Common myeloid progenitor, CD34-positive (primary cell): ENCODE measurements around the gene FAXC.

Source experiments
- CTCF ChIA-PET: fragments of 350-600 bp; sonication (Branson Sonifier 250); formaldehyde crosslinking; loops from one replicate; lab custom pipeline; 2021; ENCODE audit warnings: antibody characterized with exemption; lab: Charles Lee
- POLR2A ChIA-PET: fragments of 350-600 bp; sonication (Branson Sonifier 250); formaldehyde crosslinking; loops from one replicate; lab custom pipeline; 2021; ENCODE audit warnings: antibody characterized with exemption; lab: Charles Lee
- DNase-seq, 3 donors: peaks; one replicate each; pipeline versions ENCODE4 v3.0.0 to v3.0.0-alpha.2; 2013
- H3K27ac ChIP-seq, 2 experiments: 1 replicate in 1 of 2; 2 replicates in 1 of 2; pipeline ENCODE4 v1.7.0; 2013; ENCODE audit warnings: inconsistent platforms in 2 of 2, low read length in 2 of 2, mild to moderate bottlenecking in 2 of 2, low read depth in 1 of 2, moderate library complexity in 1 of 2; ENCODE audit not compliant: severe bottlenecking in 2 of 2, insufficient read depth in 1 of 2, poor library complexity in 1 of 2
- H3K27me3 ChIP-seq, 5 experiments: replicated peaks in 2 of 5; 1 replicate in 3 of 5; 2 replicates in 2 of 5; pipeline versions ENCODE4 v1.6.1 to v1.7.0; 2013; ENCODE audit warnings: low read length in 4 of 5, mild to moderate bottlenecking in 2 of 5, moderate library complexity in 2 of 5, inconsistent platforms in 1 of 5; ENCODE audit not compliant: insufficient read depth in 5 of 5, control insufficient read depth in 4 of 5
- H3K36me3 ChIP-seq, 4 experiments: 1 replicate in 2 of 4; 2 replicates in 2 of 4; pipeline versions ENCODE4 v1.6.1 to v1.7.0; 2013; ENCODE audit warnings: low read length in 3 of 4, control low read depth in 1 of 4, mild to moderate bottlenecking in 1 of 4; ENCODE audit not compliant: control insufficient read depth in 4 of 4, insufficient read depth in 4 of 4
- H3K4me1 ChIP-seq, 4 experiments: 1 replicate in 3 of 4; 2 replicates in 1 of 4; pipeline versions ENCODE4 v1.6.1 to v1.7.1; 2013; ENCODE audit warnings: low read length in 3 of 4, mild to moderate bottlenecking in 3 of 4, control low read depth in 1 of 4, inconsistent platforms in 1 of 4, moderate library complexity in 1 of 4; ENCODE audit not compliant: control insufficient read depth in 4 of 4, insufficient read depth in 4 of 4; ENCODE audit errors: control extremely low read depth in 1 of 4
- H3K4me3 ChIP-seq, 7 experiments: 1 replicate in 4 of 7; 2 replicates in 3 of 7; pipeline versions ENCODE4 v1.5.1 to v1.7.0; 2013; ENCODE audit warnings: mild to moderate bottlenecking in 7 of 7, low read length in 6 of 7, moderate library complexity in 6 of 7, inconsistent platforms in 2 of 7, low read depth in 2 of 7, control low read depth in 1 of 7; ENCODE audit not compliant: insufficient read depth in 4 of 7, control insufficient read depth in 1 of 7; ENCODE audit errors: extremely low read depth in 1 of 7
- H3K9me3 ChIP-seq, 5 experiments: 1 replicate in 4 of 5; 2 replicates in 1 of 5; pipeline versions ENCODE4 v1.6.1 to v1.7.1; 2013; ENCODE audit warnings: low read length in 4 of 5, mild to moderate bottlenecking in 2 of 5, inconsistent platforms in 1 of 5, low read depth in 1 of 5, moderate library complexity in 1 of 5; ENCODE audit not compliant: control insufficient read depth in 4 of 5, insufficient read depth in 2 of 5; ENCODE audit errors: control extremely low read depth in 1 of 5
- WGBS: methylation state at CpG from one replicate; pipeline ENCODE4 v1.1.5; 2013; ENCODE audit not compliant: insufficient coverage; 5-methylcytosine and 5-hydroxymethylcytosine counted together

Gene FAXC

DNA sequence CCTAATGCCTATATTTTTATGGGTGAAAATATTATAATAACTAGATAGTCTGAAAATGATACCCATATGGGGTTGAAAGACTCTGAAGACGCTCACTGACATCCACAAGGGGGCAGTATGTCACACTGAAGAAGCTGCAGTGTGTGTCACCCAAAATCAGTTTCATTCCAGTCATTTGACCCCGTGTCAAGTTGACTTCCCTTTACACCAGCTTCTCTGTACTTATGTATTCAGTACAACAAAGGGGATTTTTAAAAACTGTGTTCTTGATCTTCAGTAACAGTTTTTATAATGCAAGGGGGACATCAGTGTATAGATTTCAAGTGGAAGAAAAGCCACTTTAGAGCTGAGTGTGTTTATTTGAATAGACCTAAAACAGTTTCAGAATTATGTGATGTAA is 19.3 kb downstream of the FAXC start:
- no peak overlapping the region for H3K4me3 ChIP-seq
- DNase-seq, result peak; percentile 58 to 86 (median 85)
- CTCF ChIA-PET, result interaction anchor here (0.5 to 3.2 kb wide), 16 partner anchors 8 to 544 kb away, joined by 3 to 22 read pairs (median 4); partner anchors contain the start of gene COQ3
- POLR2A ChIA-PET, result no interaction called here
- H3K9me3 ChIP-seq, result no peaks in the 10 kb centered on the region
- H3K36me3 ChIP-seq, result no peaks in the 10 kb centered on the region
- WGBS, result 0% methylated on average over 1 of the region's 2 CpGs
- peaks cover 0 to 11% (median 5%) of the 10 kb centered on the region in 5 experiments for H3K27me3 ChIP-seq
- H3K27ac ChIP-seq, result no peak overlapping the region
- H3K4me1 ChIP-seq, result peaks cover 0 to 2% (median 0%) of the 10 kb centered on the region in 4 experiments

DNA sequence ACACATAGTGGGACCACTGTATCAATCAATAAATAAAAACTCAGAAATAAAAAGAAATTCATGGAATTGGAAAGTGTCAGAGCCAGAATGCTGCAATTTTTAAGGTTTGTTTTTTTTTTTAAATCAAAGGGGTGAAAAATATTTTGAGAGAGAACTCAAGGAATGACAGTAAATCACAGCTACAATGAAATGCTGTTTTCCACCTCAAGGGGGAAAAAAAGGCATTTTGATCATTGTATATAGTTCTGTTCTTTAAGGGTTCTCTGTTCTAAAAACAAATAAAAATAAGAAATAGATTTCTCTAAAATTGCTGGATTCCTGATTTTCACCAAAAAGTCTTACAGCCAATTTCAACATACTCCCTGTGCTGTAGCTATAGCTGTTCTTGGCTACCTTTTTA is 24.5 kb downstream of the FAXC start:
- no peaks in the 10 kb centered on the region for H3K4me1 ChIP-seq
- DNase-seq, result no peak
- no peaks in the 10 kb centered on the region for H3K9me3 ChIP-seq
- no peak overlapping the region for H3K27ac ChIP-seq
- CTCF ChIA-PET, result interaction anchor here (1.3 to 1.5 kb wide), 4 partner anchors 9 to 25 kb away, joined by 3 to 6 read pairs (median 3); no protein-coding TSS in a partner anchor
- POLR2A ChIA-PET, result no interaction called here
- no peak overlapping the region for H3K4me3 ChIP-seq
- no peaks in the 10 kb centered on the region for H3K36me3 ChIP-seq
- peaks cover 0 to 16% (median 6%) of the 10 kb centered on the region in 5 experiments for H3K27me3 ChIP-seq

DNA sequence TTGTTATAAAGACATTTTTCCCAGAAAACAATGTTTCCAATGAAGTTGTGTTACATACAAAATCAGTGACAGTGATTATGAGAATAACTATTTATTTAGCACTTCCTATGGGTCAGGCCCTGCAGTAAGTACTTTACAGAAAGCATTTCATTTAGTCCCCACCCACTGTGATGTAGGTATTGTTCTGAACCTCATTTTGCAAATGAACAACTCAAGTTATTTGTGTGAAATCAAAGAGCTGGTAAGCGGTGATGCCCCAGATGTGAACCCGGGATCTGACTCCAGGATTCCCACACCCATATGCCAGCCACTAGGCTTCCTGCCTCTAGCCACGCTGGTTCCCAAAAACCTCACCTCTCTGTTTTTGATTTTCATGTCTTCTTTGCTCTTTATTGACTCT is 30.9 kb downstream of the FAXC start:
- CTCF ChIA-PET, result no interaction called here
- POLR2A ChIA-PET, result no interaction called here

DNA sequence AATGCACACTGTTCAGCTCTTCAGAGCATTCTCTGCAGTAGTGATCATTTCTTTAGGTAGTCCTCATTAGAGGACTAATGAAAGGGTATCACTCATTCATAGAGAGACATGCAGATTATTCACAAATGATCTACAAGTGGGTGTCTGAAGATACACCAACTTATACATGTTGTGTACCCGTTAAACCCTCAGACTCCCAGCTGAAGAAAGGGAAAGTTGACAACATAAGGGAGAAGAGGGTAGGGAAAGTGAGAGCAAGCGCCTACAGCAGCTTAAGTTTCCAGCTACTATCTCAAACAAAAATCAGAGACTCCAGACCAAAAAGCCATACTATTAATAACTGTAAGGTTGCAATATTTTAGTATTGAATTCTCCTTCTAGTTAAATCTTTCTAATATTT is 37.1 kb downstream of the FAXC start:
- Histone ChIP-seq H3K27ac (no peak overlapping the region), H3K36me3 (no peaks in the 10 kb centered on the region), H3K27me3 (peaks cover 0 to 6% (median 3%) of the 10 kb centered on the region in 5 experiments), H3K4me3 (no peak overlapping the region), H3K9me3 (no peaks in the 10 kb centered on the region), H3K4me1 (no peaks in the 10 kb centered on the region)
- POLR2A ChIA-PET, result no interaction called here
- DNase-seq, result no peak
- WGBS, result no CpG with 5 or more reads among the region's 2 CpGs
- CTCF ChIA-PET, result no interaction called here

More for the DNA sequence above, 30.9 kb downstream of the FAXC start:
- H3K27me3 ChIP-seq, result peaks cover 0 to 8% (median 4%) of the 10 kb centered on the region in 5 experiments
- H3K9me3 ChIP-seq, result no peaks in the 10 kb centered on the region
- no peak overlapping the region for H3K27ac ChIP-seq
- H3K4me3 ChIP-seq, result no peak overlapping the region
- 93% methylated on average over 3 of the region's 3 CpGs for WGBS
- H3K4me1 ChIP-seq, result no peaks in the 10 kb centered on the region
- H3K36me3 ChIP-seq, result no peaks in the 10 kb centered on the region
- no peak for DNase-seq

DNA sequence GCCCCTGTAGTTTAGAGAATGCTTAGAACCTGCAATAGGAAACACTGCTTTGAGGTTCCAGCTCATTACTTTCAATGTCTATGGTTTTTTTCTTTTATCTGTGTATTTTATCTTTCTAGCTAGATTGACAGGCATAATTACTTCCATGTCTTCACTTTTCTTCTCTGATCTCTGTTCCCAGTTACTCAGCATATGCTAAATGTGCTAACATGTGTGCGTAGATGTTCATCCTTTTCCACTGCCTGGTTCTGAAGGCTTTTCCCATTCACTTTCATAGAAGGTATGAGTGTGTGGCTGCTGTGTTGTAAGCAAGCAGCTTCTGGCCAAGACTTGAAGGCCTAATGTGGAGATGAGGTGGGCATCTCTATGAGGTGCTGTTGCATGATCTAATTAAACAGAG is 38.9 kb downstream of the FAXC start:
- no peaks in the 10 kb centered on the region for H3K9me3 ChIP-seq
- CTCF ChIA-PET, result interaction anchor here (0.6 to 2.0 kb wide), 3 partner anchors 9 to 96 kb away, joined by 3 to 6 read pairs (median 3); no protein-coding TSS in a partner anchor
- H3K4me1 ChIP-seq, result no peaks in the 10 kb centered on the region
- H3K27me3 ChIP-seq, result peaks cover 0 to 7% (median 3%) of the 10 kb centered on the region in 5 experiments
- POLR2A ChIA-PET, result no interaction called here
- DNase-seq, result no peak
- no peak overlapping the region for H3K27ac ChIP-seq
- H3K36me3 ChIP-seq, result no peaks in the 10 kb centered on the region
- WGBS, result 100% methylated on average over 1 of the region's 1 CpG
- H3K4me3 ChIP-seq, result no peak overlapping the region

DNA sequence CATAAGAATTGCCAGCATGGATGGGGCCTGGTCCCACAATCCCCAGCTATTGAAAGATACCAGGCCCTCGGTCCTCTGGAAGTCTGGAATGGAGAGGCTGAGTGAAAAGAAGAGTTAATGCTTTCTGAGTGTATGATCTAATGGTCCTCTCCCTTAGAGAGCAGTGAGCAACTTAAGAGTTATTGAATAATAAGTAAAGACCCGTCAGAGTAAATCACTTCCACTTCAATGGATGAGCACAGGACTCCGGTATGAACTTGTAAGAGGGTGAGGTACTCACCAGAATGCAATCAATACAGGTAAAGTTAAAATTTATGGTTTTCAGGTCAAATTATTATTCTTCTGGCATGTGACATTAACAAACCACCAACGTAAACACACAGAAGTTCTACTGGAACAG is 39.9 kb downstream of the FAXC start:
- DNase-seq, result no peak
- Histone ChIP-seq H3K27me3 (peaks cover 0 to 8% (median 3%) of the 10 kb centered on the region in 5 experiments), H3K27ac (no peak overlapping the region), H3K4me3 (no peak overlapping the region), H3K36me3 (no peaks in the 10 kb centered on the region), H3K9me3 (no peaks in the 10 kb centered on the region), H3K4me1 (no peaks in the 10 kb centered on the region)
- CTCF ChIA-PET, result no interaction called here
- 100% methylated on average over 2 of the region's 4 CpGs for WGBS
- POLR2A ChIA-PET, result no interaction called here

DNA sequence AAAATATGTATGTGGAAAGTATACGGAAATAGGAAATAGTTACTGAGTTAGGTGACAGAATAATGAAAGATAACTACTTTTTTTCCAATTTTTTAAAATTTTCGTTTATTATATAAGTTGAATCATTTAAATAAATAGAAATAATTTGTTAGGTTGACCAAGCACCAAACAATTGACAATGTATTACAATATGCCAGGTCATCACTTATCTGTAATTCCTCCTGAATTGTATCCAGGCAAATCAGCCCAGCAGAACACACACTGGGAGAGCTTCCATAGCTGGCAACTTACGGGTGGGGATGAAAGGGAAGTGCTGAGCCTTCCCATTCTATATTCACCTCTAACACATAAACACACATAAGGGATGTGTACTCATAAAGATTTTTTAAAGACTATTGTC is 40.7 kb downstream of the FAXC start:
- POLR2A ChIA-PET, result no interaction called here
- no peak overlapping the region for H3K27ac ChIP-seq
- DNase-seq, result no peak
- H3K4me3 ChIP-seq, result no peak overlapping the region
- CTCF ChIA-PET, result no interaction called here
- H3K4me1 ChIP-seq, result no peaks in the 10 kb centered on the region
- no peaks in the 10 kb centered on the region for H3K9me3 ChIP-seq
- H3K27me3 ChIP-seq, result peaks cover 0 to 8% (median 3%) of the 10 kb centered on the region in 5 experiments
- no peaks in the 10 kb centered on the region for H3K36me3 ChIP-seq
- WGBS, result no CpG with 5 or more reads among the region's 3 CpGs
